ENCODE measurements around the gene ARID4A. TPM values are rescaled to one million over a fixed set of nuclear protein-coding genes. Genes with fewer than 3 reads are reported as not detected.

Gene ARID4A
- total RNA-seq, 4 donors from 2014 or later = 8.2 to 37.5 (median 21.0) TPM

DNA sequence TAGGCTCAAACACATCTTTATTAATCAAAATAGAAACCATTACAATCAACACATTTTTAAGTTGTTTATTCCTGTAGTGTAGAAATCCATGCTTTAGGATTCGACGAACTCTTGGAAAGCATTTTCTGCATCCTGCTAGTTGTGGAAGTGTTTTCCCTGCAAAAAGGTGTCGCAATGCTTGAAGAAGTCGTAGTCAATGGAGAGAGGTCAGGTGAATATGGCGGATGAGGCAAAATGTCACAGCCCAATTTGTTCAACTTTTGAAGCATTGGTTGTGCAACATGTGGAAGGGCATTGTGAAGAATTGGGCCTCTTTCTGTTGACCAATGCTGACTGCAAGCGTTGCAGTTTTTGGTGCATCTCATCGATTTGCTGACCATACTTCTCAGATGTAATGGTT is 4.2 kb upstream of the ARID4A start:
- no peak for DNase-seq
- no peaks in the 10 kb centered on the region for H3K27me3 ChIP-seq
- intact Hi-C loops (cut with DNase I; ENCODE audit: low total_unique reads) = loop anchor here (10.0 kb wide), 1 partner anchor 49 kb away; the partner anchor contains the start of gene PSMA3
- no peaks in the 10 kb centered on the region for H3K4me1 ChIP-seq
- H3K4me3 ChIP-seq = no peak overlapping the region
- H3K36me3 ChIP-seq = no peaks in the 10 kb centered on the region
- no peaks in the 10 kb centered on the region for H3K9me3 ChIP-seq
- no peak for TF ChIP-seq POLR2A (IDR thresholded peaks at IDR 0.05)
- TF ChIP-seq, protein P1, sequence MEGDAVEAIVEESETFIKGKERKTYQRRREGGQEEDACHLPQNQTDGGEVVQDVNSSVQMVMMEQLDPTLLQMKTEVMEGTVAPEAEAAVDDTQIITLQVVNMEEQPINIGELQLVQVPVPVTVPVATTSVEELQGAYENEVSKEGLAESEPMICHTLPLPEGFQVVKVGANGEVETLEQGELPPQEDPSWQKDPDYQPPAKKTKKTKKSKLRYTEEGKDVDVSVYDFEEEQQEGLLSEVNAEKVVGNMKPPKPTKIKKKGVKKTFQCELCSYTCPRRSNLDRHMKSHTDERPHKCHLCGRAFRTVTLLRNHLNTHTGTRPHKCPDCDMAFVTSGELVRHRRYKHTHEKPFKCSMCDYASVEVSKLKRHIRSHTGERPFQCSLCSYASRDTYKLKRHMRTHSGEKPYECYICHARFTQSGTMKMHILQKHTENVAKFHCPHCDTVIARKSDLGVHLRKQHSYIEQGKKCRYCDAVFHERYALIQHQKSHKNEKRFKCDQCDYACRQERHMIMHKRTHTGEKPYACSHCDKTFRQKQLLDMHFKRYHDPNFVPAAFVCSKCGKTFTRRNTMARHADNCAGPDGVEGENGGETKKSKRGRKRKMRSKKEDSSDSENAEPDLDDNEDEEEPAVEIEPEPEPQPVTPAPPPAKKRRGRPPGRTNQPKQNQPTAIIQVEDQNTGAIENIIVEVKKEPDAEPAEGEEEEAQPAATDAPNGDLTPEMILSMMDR (IDR thresholded peaks at IDR 0.05) = no peak
- no peak overlapping the region for H3K27ac ChIP-seq

DNA sequence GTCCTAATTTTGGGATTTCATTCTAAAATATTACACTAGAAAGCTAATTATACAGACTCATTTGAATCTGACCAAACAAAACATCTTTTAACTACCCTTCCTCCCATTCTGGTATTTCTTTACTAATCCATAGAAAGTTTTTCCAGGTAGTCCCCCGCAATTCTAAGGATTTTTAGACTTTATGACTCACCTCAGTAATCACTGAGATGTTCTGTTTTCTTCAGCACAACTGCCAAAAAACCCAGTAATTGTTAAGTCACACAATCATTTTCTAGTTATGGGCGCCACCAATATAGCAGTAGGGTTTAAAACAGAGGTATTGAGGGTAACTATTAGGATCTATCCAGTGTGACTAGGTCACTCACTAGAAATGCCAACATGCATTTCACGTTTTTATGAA is 1.6 kb upstream of the ARID4A start:
- H3K4me1 ChIP-seq = peaks cover 0 to 5% of the 10 kb centered on the region in 2 donors
- H3K27ac ChIP-seq = peak overlapping the region; percentile 98 to 99
- no peaks in the 10 kb centered on the region for H3K36me3 ChIP-seq
- H3K9me3 ChIP-seq = no peaks in the 10 kb centered on the region
- intact Hi-C loops (cut with DNase I; ENCODE audit: low total_unique reads) = loop anchor here (10.0 kb wide), 1 partner anchor 52 kb away; the partner anchor contains the start of gene PSMA3
- peak overlapping the region; percentile 71 to 82 for H3K4me3 ChIP-seq
- TF ChIP-seq, protein P1 (IDR thresholded peaks at IDR 0.05) = no peak
- TF ChIP-seq POLR2A (IDR thresholded peaks at IDR 0.05) = no peak
- H3K27me3 ChIP-seq = no peaks in the 10 kb centered on the region
- no peak for DNase-seq

DNA sequence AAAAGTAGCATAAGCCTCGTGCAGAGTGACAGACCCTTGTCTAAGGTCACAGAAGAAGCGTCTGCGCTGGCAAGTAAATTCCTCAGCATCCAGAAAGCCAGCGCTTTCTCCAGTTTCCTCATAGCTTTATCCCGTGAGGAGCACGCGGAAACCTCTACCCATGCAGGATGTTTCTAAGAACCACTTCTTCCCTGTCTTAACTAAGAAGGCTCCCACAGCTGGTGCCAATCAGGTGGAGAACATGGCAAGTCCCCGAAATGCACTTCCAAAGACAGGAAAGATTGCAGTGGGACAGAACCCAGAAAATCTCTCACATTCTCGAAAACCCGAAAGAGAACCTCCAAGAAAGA is 968 bp upstream of the ARID4A start:
- peak overlapping the region; percentile 98 to 99 for H3K27ac ChIP-seq
- no peaks in the 10 kb centered on the region for H3K27me3 ChIP-seq
- no peak for TF ChIP-seq POLR2A (IDR thresholded peaks at IDR 0.05)
- TF ChIP-seq, protein P1 (IDR thresholded peaks at IDR 0.05) = no peak
- intact Hi-C loops (cut with DNase I; ENCODE audit: low total_unique reads) = loop anchor here (10.0 kb wide), 1 partner anchor 53 kb away; the partner anchor contains the start of gene PSMA3
- no peaks in the 10 kb centered on the region for H3K36me3 ChIP-seq
- H3K4me3 ChIP-seq = peak overlapping the region; percentile 71 to 82
- no peaks in the 10 kb centered on the region for H3K9me3 ChIP-seq
- DNase-seq = no peak
- peaks cover 0 to 5% of the 10 kb centered on the region in 2 donors for H3K4me1 ChIP-seq

DNA sequence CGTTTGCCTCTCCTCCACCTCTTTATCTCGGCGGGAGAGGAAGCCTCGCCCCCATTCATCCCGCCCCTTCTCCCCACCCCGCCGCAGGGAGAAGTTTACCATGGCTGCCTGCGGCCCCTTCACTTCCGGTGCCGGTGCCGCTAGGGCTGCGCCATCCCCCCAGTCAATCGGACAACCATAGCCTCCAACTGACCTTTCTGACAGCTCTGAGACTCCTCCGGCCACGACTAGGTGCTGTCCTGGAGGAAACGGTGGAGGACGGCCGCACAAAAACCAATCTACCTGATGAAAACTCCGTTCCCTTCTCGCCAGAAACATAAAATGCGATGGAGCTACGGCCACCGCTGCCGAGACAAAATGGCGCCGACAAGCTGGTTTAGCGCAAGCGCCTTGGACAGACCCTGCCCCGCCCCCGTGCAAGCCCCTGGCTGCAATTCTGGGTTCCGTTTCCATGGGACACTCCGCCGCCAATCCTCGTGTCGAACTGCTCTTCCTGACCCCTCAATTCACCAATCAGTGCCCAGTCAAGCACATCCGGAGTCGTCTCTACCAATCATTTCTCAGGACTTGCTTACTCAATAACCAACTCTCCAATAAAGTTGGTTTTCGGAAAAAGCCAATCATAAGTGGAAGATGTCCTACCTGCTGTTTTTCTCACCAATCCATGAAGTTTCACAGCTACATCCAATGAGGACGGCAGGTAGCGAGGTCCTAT is 436 bp upstream of the ARID4A start:
- TF ChIP-seq, protein P1 (IDR thresholded peaks at IDR 0.05) = peak in 1 of 4 experiments; percentile 11
- TF ChIP-seq POLR2A (IDR thresholded peaks at IDR 0.05) = peak; percentile 53 to 56
- intact Hi-C loops (cut with DNase I; ENCODE audit: low total_unique reads) = loop anchor here (10.0 kb wide), 1 partner anchor 53 kb away; the partner anchor contains the start of gene PSMA3
- peak; percentile 99 for DNase-seq
- H3K27me3 ChIP-seq = no peaks in the 10 kb centered on the region
- peak overlapping the region; percentile 98 to 99 for H3K27ac ChIP-seq
- H3K4me3 ChIP-seq = peak overlapping the region; percentile 91 to 92
- H3K4me1 ChIP-seq = peaks cover 0 to 5% of the 10 kb centered on the region in 2 donors
- no peaks in the 10 kb centered on the region for H3K9me3 ChIP-seq
- H3K36me3 ChIP-seq = no peaks in the 10 kb centered on the region
